Smooth muscle cell (in vitro differentiated cells): ENCODE measurements around the gene ELP2. TPM values are rescaled to one million over a fixed set of nuclear protein-coding genes. Genes with fewer than 3 reads are reported as not detected.

ENCODE experiments used
- DNase-seq: peaks from one replicate; lab custom pipeline; 2025; ENCODE audit not compliant: unreplicated experiment; lab: John Stamatoyannopoulos, UW
- H2AFZ ChIP-seq: fragments of 200-600 bp; sonication (generic); 2 replicates; pipeline ENCODE4 v1.6.0; 2016; ENCODE audit warnings: antibody characterized with exemption, low read depth, mild to moderate bottlenecking
- H3F3A ChIP-seq: fragments of 200-600 bp; sonication (generic); 2 replicates; pipeline ENCODE4 v1.6.0; 2017; ENCODE audit warnings: antibody characterized with exemption, low read depth
- H3K27ac ChIP-seq: fragments of 200-600 bp; sonication (generic); 2 replicates; pipeline ENCODE4 v1.5.1; 2016; ENCODE audit warnings: low read depth, mild to moderate bottlenecking
- H3K27me3 ChIP-seq: fragments of 200-600 bp; sonication (generic); 2 replicates; pipeline ENCODE4 v1.6.1; 2016; ENCODE audit warnings: low read depth, mild to moderate bottlenecking
- H3K36me3 ChIP-seq: fragments of 200-600 bp; sonication (generic); 2 replicates; pipeline ENCODE4 v1.5.1; 2016; ENCODE audit warnings: low read depth
- H3K4me1 ChIP-seq: fragments of 200-600 bp; sonication (generic); 2 replicates; pipeline ENCODE4 v1.5.1; 2016; ENCODE audit warnings: low read depth
- H3K4me2 ChIP-seq: fragments of 200-600 bp; sonication (generic); 2 replicates; pipeline ENCODE4 v1.6.0; 2016; ENCODE audit warnings: mild to moderate bottlenecking
- H3K4me3 ChIP-seq: fragments of 200-600 bp; sonication (generic); 2 replicates; pipeline ENCODE4 v1.5.1; 2016; ENCODE audit warnings: mild to moderate bottlenecking
- H3K79me2 ChIP-seq: fragments of 200-600 bp; sonication (generic); 2 replicates; pipeline ENCODE4 v1.6.0; 2016; ENCODE audit warnings: low read depth, mild to moderate bottlenecking
- H3K9ac ChIP-seq: fragments of 200-600 bp; sonication (generic); 2 replicates; pipeline ENCODE4 v1.6.0; 2016; ENCODE audit warnings: low read depth
- H3K9me3 ChIP-seq: fragments of 200-600 bp; sonication (generic); replicated peaks from 2 replicates; pipeline ENCODE4 v1.5.1; 2016; ENCODE audit warnings: low read depth
- H4K20me1 ChIP-seq: fragments of 200-600 bp; sonication (generic); 2 replicates; pipeline ENCODE4 v1.6.0; 2016; ENCODE audit warnings: low read depth
- WGBS: methylation state at CpG from one replicate; pipeline ENCODE4 v1.1.7; 2016; ENCODE audit warnings: low lambda C conversion rate; 5-methylcytosine and 5-hydroxymethylcytosine counted together
- polyA plus RNA-seq: library from polyadenylated mRNA; unstranded; fragments of >200 nt; fragmentation: Nextera tagmentation; extraction: Ambion mirVana; gene quantifications from 2 replicates; pipeline ENCODE4 v1.2.1, GENCODE V29; 2016
- total RNA-seq: library from RNA; depleted of rRNA; stranded (reverse); fragments of >200 nt; gene quantifications from 2 replicates; pipeline ENCODE4 v1.2.3, GENCODE V29; 2014
- TF ChIP-seq, protein P1 (sequence below): fragments of 200-600 bp; sonication (generic); IDR thresholded peaks from 2 replicates; pipeline ENCODE4 v1.5.1; 2017; ENCODE audit warnings: borderline replicate concordance, mild to moderate bottlenecking, antibody characterized with exemption; ENCODE audit not compliant: insufficient read depth, poor library complexity, severe bottlenecking

Gene ELP2
- total and polyA plus RNA-seq, 2 experiments from 2014 or later, result 69.3 to 90.1 TPM

DNA sequence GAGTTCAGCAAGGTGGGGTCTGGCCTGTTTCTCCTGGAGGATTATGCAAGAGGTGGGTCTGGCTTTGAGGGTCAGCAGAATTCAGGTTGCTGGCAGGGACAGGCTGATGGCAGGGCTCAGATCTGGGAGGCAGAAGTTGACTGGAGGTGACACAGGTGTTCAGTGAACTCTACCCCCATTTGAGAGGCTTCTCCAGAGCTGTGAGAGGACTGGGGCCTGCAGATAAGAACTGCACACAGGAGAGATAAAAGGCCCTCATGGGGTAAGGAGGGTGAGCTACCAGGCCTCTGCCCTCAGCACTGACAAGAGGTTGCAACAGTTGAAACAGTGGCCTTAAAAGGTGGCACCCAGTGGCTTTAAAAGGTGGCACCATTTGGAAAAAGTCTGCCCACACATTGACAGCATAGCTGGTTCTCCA is 70.7 kb downstream of the ELP2 start:
- Histone ChIP-seq H3K4me1 (no peaks in the 10 kb centered on the region), H3K79me2 (no peaks in the 10 kb centered on the region), H3K27me3 (no peaks in the 10 kb centered on the region), H3F3A (no peaks in the 10 kb centered on the region), H3K4me3 (no peak overlapping the region), H3K27ac (no peak overlapping the region), H4K20me1 (no peaks in the 10 kb centered on the region), H3K9ac (no peak overlapping the region), H2AFZ (no peak overlapping the region), H3K4me2 (no peak overlapping the region), H3K36me3 (no peaks in the 10 kb centered on the region), H3K9me3 (no peaks in the 10 kb centered on the region)
- DNase-seq, result no peak
- TF ChIP-seq, protein P1, sequence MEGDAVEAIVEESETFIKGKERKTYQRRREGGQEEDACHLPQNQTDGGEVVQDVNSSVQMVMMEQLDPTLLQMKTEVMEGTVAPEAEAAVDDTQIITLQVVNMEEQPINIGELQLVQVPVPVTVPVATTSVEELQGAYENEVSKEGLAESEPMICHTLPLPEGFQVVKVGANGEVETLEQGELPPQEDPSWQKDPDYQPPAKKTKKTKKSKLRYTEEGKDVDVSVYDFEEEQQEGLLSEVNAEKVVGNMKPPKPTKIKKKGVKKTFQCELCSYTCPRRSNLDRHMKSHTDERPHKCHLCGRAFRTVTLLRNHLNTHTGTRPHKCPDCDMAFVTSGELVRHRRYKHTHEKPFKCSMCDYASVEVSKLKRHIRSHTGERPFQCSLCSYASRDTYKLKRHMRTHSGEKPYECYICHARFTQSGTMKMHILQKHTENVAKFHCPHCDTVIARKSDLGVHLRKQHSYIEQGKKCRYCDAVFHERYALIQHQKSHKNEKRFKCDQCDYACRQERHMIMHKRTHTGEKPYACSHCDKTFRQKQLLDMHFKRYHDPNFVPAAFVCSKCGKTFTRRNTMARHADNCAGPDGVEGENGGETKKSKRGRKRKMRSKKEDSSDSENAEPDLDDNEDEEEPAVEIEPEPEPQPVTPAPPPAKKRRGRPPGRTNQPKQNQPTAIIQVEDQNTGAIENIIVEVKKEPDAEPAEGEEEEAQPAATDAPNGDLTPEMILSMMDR, result no peak

DNA sequence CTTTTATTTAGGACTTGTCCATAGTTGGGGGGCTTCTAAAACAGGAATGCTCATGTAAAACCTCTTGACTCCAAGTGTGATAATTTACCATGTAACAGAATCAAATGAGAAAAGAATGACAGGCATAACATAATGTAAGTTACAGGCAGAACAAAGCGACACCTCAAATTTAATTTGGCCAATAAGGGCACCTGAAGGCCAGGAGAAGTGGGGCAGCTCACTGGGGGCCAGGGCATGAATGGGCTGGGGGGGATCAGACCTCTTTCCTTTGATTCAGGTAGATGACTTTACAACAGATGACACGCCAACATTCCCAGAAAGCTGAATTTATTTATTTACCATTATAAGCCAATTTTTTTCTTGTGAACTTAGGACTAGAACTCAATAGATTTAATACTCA is 72.1 kb downstream of the ELP2 start:
- Histone ChIP-seq H3K79me2 (no peaks in the 10 kb centered on the region), H3K27me3 (no peaks in the 10 kb centered on the region), H4K20me1 (no peaks in the 10 kb centered on the region), H3K9ac (no peak overlapping the region), H3F3A (no peaks in the 10 kb centered on the region), H3K4me3 (no peak overlapping the region), H3K36me3 (no peaks in the 10 kb centered on the region), H3K27ac (no peak overlapping the region), H2AFZ (no peak overlapping the region), H3K4me1 (no peaks in the 10 kb centered on the region), H3K4me2 (no peak overlapping the region), H3K9me3 (no peaks in the 10 kb centered on the region)
- 98% methylated on average over 2 of the region's 2 CpGs for WGBS
- TF ChIP-seq, protein P1, result no peak
- no peak for DNase-seq

DNA sequence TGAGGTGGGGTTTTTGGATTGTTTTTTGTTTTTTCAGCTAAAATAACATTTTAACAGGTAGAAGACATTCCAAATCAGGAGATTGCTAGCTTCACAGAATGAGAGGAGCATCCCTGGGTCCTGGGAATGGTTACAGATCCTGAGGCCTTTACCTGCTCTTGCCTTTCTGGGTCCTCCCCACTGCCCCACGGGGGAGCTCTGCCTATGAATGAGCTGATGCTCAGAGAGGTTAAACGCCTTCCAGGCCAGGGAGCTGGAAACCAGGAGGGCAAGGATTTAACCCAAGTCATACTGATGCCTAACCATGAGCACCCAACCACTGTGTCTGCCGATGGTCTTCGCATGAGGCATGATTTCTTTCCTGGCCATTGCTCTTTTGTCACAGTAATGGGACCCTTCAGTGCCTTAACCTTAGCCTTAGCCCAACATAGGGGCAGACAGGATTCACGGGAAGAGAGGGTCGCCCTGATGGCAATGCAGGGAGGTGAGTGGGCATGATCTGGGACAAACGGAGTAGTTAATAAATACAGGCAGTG is 73.7 kb downstream of the ELP2 start:
- 84% methylated on average over 7 of the region's 7 CpGs for WGBS
- TF ChIP-seq, protein P1, result no peak
- no peaks in the 10 kb centered on the region for H3K9me3 ChIP-seq

DNA sequence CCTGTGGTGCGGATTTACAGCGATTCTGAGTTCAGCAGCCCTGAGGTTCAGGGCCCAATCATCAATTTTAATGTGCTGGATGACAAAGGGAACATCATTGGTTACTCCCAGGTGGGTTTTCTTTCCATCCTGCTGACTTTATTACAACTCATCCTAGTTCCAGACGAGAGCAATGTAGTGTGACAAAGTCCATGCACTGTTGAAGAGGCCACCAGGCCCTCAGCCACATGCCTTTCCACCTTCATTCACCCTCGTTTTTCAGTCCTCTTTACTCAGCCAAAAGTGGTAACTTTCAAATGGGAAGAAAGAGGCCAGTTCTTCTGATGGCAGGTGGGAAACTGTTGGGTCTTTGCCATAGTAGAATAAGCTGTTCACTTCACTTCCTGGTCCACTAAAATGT is 75.5 kb downstream of the ELP2 start:
- no peak for DNase-seq
- H2AFZ ChIP-seq, result no peak overlapping the region
- H3K27me3 ChIP-seq, result no peaks in the 10 kb centered on the region
- H3K36me3 ChIP-seq, result peaks cover 3% of the 10 kb centered on the region
- no peak overlapping the region for H3K4me3 ChIP-seq
- no peaks in the 10 kb centered on the region for H3K79me2 ChIP-seq
- WGBS, result 93% methylated on average over 4 of the region's 4 CpGs
- TF ChIP-seq, protein P1, result no peak
- no peaks in the 10 kb centered on the region for H3K4me1 ChIP-seq
- H3K27ac ChIP-seq, result no peak overlapping the region
- no peaks in the 10 kb centered on the region for H3K9me3 ChIP-seq
- H3K4me2 ChIP-seq, result no peak overlapping the region
- H3F3A ChIP-seq, result no peaks in the 10 kb centered on the region
- H3K9ac ChIP-seq, result no peak overlapping the region
- H4K20me1 ChIP-seq, result no peaks in the 10 kb centered on the region

More for the DNA sequence above, 73.7 kb downstream of the ELP2 start:
- H3K27me3 ChIP-seq, result no peaks in the 10 kb centered on the region
- H3K4me1 ChIP-seq, result no peaks in the 10 kb centered on the region
- H3K27ac ChIP-seq, result no peak overlapping the region
- H3F3A ChIP-seq, result no peaks in the 10 kb centered on the region
- H3K4me3 ChIP-seq, result no peak overlapping the region
- H3K4me2 ChIP-seq, result no peak overlapping the region
- H3K9ac ChIP-seq, result no peak overlapping the region
- no peak for DNase-seq
- H3K79me2 ChIP-seq, result no peaks in the 10 kb centered on the region
- H3K36me3 ChIP-seq, result no peaks in the 10 kb centered on the region
- H2AFZ ChIP-seq, result no peak overlapping the region
- H4K20me1 ChIP-seq, result no peaks in the 10 kb centered on the region
